HG02623 (cell line): ENCODE results near the gene FCER1G.

ENCODE experiments used
- ATAC-seq: cut with Tn5 transposase; IDR thresholded peaks from one replicate; pipeline ENCODE4 v1.9.1; 2021; ENCODE audit warnings: moderate library complexity; ENCODE audit not compliant: unreplicated experiment

Gene FCER1G

GRCh38 chr1:161261261-161262235 lies 46.5 kb downstream of the FCER1G start:
- no peak for ATAC-seq

- ATAC-seq: no peak
Observed at GRCh38 chr1:161265305-161265704, 50.2 kb downstream of the FCER1G start.

GRCh38 chr1:161266202-161266601 lies 51.1 kb downstream of the FCER1G start:
- ATAC-seq: no peak

GRCh38 chr1:161266836-161267235 lies 51.7 kb downstream of the FCER1G start:
- ATAC-seq: no peak

- no peak for ATAC-seq
Observed at GRCh38 chr1:161267321-161267720, 52.2 kb downstream of the FCER1G start.
